BLaER1 treated with 17β-estradiol and CSF1 and Interleukin-3, amounts not matched to agents 10 nM and 100 nM (cell line): Measurements from ENCODE around the gene TEX11.
"Not testable (repeated sequence)": the region's sequence is repeated elsewhere in the genome, so short reads cannot be mapped to it uniquely, and the experiment has no call there.

Source experiments
- H3K27ac ChIP-seq, 11 experiments: shearing (Covaris generic); formaldehyde crosslinking; 2 replicates each; pipeline ENCODE4 v1.8.1; 2022
- H3K27me3 ChIP-seq, 11 experiments: shearing (Covaris generic); formaldehyde crosslinking; 2 replicates each; pipeline ENCODE4 v1.8.1; 2022
- H3K36me3 ChIP-seq, 11 experiments: shearing (Covaris generic); formaldehyde crosslinking; 2 replicates each; pipeline ENCODE4 v1.8.1; 2022
- H3K4me1 ChIP-seq, 10 experiments: shearing (Covaris generic); formaldehyde crosslinking; 2 replicates each; pipeline ENCODE4 v1.8.1; 2022
- H3K4me2 ChIP-seq, 11 experiments: shearing (Covaris generic); formaldehyde crosslinking; 2 replicates each; pipeline ENCODE4 v1.8.1; 2022
- H3K4me3 ChIP-seq, 10 experiments: shearing (Covaris generic); formaldehyde crosslinking; 2 replicates each; pipeline ENCODE4 v1.8.1; 2022
- H3K9ac ChIP-seq, 11 experiments: shearing (Covaris generic); formaldehyde crosslinking; 2 replicates each; pipeline ENCODE4 v1.8.1; 2022
- H3K9me3 ChIP-seq, 11 experiments: shearing (Covaris generic); formaldehyde crosslinking; replicated peaks in 1 of 11; 2 replicates each; pipeline ENCODE4 v1.8.1; 2022
- H4K20me1 ChIP-seq, 11 experiments: shearing (Covaris generic); formaldehyde crosslinking; 2 replicates each; pipeline ENCODE4 v1.8.1; 2022
- Cebpa-rat ChIP-seq, 11 experiments: shearing (Covaris generic); IDR thresholded peaks; 2 replicates each; pipeline ENCODE4 v1.8.1; 2022

The TEX11 gene

DNA sequence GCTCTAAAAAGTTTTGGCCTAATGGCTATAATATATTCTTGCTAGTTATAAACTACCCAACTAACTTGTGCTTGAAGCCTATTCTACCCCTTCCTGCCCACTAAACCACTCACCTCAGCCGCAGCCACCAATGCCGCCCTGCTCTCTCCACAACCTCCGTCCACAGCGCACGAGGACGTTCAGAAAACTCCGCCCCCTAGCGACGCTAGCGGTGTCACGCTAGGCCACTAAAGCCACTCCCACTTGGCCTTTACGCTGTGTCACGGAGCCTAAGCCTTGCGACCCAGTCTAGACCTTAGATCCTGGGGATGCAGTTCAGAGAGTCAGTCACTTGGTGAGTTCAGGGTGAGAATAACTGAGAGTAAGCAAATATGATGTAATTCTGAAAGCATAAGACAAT lies at the start of gene TEX11:
TSS of gene TEX11 (minus strand) at position 171 of the 400 bp plus-strand sequence. CDS start 922 bp downstream, outside the sequence.
- Histone ChIP-seq H3K9me3 (peaks cover 0 to 11% (median 7%) of the 10 kb centered on the region in 11 experiments; a peak in 7 of 22 replicates), H3K4me3 (no peak within 1 kb of the TSS), H3K4me1 (no peaks in the 10 kb centered on the region), H3K27ac (no peak within 1 kb of the TSS), H4K20me1 (no peaks in the 10 kb centered on the region), H3K27me3 (peaks cover 10 to 57% (median 30%) of the 10 kb centered on the region in 11 experiments; a peak in 18 of 22 replicates), H3K4me2 (no peak within 1 kb of the TSS), H3K9ac (no peak within 1 kb of the TSS), H3K36me3 (no peaks in the 10 kb centered on the region)
- TF ChIP-seq Cebpa-rat (IDR thresholded peaks at IDR 0.05): no peak

DNA sequence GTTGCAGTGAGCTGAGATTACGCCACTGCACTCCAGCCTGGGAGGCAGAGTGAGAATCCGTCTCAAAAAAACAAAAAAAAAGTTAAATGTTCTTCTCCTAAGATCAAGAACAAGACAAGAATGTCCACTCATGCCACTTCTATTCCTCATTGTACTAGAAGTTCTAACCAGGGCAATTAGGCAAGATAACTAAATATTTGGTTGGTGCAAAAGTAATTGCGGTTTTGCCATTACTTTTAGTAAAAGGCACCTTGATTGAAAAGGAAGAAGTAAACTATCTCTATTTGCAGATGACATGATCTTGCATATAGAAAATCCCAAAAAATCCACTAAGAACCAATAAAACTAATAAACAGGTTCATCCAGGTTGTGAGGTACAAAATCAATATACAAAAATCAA lies 46.4 kb upstream of the TEX11 start:
- H3K4me3 ChIP-seq: no peak overlapping the region
- no peaks in the 10 kb centered on the region for H4K20me1 ChIP-seq
- H3K27ac ChIP-seq: no peak overlapping the region
- H3K4me2 ChIP-seq: no peak overlapping the region
- no peak for TF ChIP-seq Cebpa-rat (IDR thresholded peaks at IDR 0.05)
- peaks cover 30 to 92% (median 74%) of the 10 kb centered on the region in 11 experiments; a peak in 21 of 22 replicates for H3K27me3 ChIP-seq
- H3K9me3 ChIP-seq: peaks cover 0 to 6% (median 0%) of the 10 kb centered on the region in 11 experiments; a peak in 2 of 22 replicates
- H3K9ac ChIP-seq: no peak overlapping the region
- H3K4me1 ChIP-seq: no peaks in the 10 kb centered on the region
- no peaks in the 10 kb centered on the region for H3K36me3 ChIP-seq

DNA sequence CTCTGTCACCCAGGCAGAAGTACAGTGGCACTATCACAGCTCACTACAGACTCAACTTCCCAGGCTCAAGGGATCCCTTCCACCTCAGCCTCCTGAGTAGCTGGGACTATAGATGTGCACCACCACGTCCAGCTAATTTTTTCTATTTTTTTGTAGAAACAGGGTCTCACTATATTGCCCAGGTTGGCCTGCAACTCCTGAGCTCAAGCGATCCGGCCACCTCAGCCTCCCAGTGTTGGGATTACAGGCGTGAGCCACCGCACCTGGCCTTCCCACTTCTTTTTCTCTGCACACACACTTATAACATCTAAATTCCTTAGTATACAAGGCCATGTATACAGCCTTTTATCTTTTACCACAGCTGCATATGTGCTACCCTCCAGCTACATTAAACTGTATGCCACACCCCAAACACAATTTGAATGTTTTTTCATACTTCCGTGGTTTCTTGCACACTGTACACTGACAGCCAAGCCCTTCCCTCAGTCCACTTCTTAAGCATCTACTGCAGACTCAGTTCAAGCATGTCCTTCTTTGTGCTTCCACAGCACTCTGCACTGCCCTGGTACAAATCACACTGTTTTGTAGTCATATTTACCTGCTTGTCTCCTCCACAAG lies 15.9 kb upstream of the TEX11 start:
- Histone ChIP-seq H3K4me2 (no peak overlapping the region), H3K9ac (no peak overlapping the region), H3K27ac (no peak overlapping the region), H4K20me1 (no peaks in the 10 kb centered on the region), H3K4me3 (no peak overlapping the region), H3K36me3 (peaks cover 0 to 11% (median 0%) of the 10 kb centered on the region in 11 experiments; a peak in 6 of 22 replicates), H3K27me3 (peaks cover 70 to 87% (median 85%) of the 10 kb centered on the region in 11 experiments), H3K4me1 (peaks cover 0 to 3% (median 0%) of the 10 kb centered on the region in 10 experiments; a peak in 2 of 20 replicates), H3K9me3 (no peaks in the 10 kb centered on the region)
- TF ChIP-seq Cebpa-rat (IDR thresholded peaks at IDR 0.05): no peak

DNA sequence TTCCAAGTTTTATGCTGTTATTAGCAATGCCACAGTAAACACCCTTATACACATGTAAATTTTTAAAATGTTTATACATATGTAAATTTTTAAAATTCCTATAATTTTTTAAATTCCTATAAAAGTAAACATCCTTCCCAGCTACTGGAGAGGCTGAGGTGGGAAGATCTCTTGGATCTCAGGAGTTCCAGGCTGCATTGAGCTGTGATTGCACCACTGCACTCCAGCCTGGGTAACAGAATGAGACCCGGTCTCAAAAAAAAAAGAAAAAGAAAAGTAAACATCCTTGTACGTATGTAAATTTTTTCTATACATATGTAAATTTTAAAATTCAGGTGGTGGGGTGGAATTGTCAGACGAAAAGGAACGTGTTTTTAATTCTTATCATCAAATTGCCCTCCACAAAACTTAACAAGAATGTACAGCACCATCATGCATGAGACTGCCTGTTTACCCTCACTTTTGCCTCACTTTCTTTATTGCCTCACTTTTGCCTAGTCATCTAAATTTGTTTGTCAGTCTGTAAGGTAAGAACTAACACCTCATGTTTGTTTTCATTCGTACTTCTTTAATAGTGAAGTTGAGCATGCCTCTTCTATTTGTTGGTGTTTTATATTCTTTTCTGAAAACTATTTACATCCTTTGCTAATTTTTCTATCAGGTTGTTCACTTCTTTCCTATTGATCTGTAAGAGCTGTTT lies 14.4 kb upstream of the TEX11 start:
- TF ChIP-seq Cebpa-rat (IDR thresholded peaks at IDR 0.05): no peak
- peaks cover 0 to 9% (median 0%) of the 10 kb centered on the region in 11 experiments; a peak in 6 of 22 replicates for H3K36me3 ChIP-seq
- H3K4me2 ChIP-seq: no peak overlapping the region
- H3K4me1 ChIP-seq: peaks cover 0 to 3% (median 0%) of the 10 kb centered on the region in 10 experiments; a peak in 1 of 20 replicates
- no peak overlapping the region for H3K27ac ChIP-seq
- H3K27me3 ChIP-seq: peaks cover 58 to 73% (median 70%) of the 10 kb centered on the region in 11 experiments
- H3K9ac ChIP-seq: no peak overlapping the region
- H3K4me3 ChIP-seq: no peak overlapping the region
- H4K20me1 ChIP-seq: no peaks in the 10 kb centered on the region
- H3K9me3 ChIP-seq: no peaks in the 10 kb centered on the region

DNA sequence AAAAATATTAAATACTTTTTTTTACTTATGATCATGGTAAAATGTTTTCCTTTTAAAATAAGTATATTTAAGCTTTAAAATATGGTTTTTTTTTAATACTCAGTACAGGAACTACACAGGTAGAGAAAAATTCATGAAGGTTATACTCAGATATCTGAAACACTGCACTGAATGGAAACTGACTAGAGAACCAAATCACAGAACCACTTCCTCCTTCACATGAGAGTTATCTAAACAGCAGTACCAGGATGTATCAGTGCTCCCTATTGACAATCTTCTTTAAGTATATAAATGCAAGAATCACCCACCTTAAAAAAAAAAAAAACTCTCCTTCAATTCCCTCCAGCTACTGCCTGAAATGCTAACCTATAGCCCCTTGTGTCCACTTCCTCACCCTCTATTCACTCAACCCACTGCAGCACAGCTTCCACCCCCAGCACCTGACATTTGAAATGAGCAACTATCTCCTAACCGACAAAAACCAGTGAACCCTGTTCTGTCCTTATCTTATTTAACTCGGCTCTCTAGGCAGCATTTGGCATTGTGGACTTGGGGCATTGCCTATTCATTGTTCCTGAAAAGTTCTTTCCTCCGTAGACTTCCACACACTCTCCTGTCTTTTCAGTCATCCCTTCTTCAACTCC lies 13.3 kb upstream of the TEX11 start:
- Histone ChIP-seq H4K20me1 (no peaks in the 10 kb centered on the region), H3K4me1 (peaks cover 0 to 3% (median 0%) of the 10 kb centered on the region in 10 experiments; a peak in 1 of 20 replicates), H3K36me3 (peaks cover 0 to 8% (median 0%) of the 10 kb centered on the region in 11 experiments; a peak in 4 of 22 replicates), H3K9ac (no peak overlapping the region), H3K27ac (no peak overlapping the region), H3K4me3 (no peak overlapping the region), H3K4me2 (no peak overlapping the region), H3K27me3 (peaks cover 48 to 62% (median 59%) of the 10 kb centered on the region in 11 experiments), H3K9me3 (no peaks in the 10 kb centered on the region)
- no peak for TF ChIP-seq Cebpa-rat (IDR thresholded peaks at IDR 0.05)

DNA sequence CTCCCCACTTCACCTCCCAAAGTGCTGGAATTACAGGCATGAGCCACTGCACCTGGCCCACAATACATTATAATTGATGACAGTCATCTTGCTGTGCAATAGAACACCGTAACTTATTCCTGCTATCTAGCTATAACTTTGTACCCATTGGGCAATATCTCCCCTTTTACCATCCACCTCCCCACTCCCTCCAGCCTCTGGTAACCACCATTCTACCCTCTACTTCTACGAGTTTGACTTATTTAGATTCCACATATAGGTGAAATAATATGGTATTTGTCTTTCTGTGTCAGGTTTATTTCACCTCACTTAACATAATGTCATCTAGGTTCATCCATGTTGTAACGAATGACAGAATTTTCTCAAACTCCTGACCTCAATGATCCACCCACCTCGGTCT lies 8.2 kb upstream of the TEX11 start:
- no peaks in the 10 kb centered on the region for H4K20me1 ChIP-seq
- no peaks in the 10 kb centered on the region for H3K36me3 ChIP-seq
- H3K9ac ChIP-seq: no peak overlapping the region
- H3K4me1 ChIP-seq: no peaks in the 10 kb centered on the region; a peak in 1 of 20 replicates
- no peak overlapping the region for H3K4me3 ChIP-seq
- no peak for TF ChIP-seq Cebpa-rat (IDR thresholded peaks at IDR 0.05)
- no peak overlapping the region for H3K27ac ChIP-seq
- peaks cover 11 to 48% (median 32%) of the 10 kb centered on the region in 11 experiments; a peak in 21 of 22 replicates for H3K27me3 ChIP-seq
- H3K9me3 ChIP-seq: no peaks in the 10 kb centered on the region
- no peak overlapping the region for H3K4me2 ChIP-seq

DNA sequence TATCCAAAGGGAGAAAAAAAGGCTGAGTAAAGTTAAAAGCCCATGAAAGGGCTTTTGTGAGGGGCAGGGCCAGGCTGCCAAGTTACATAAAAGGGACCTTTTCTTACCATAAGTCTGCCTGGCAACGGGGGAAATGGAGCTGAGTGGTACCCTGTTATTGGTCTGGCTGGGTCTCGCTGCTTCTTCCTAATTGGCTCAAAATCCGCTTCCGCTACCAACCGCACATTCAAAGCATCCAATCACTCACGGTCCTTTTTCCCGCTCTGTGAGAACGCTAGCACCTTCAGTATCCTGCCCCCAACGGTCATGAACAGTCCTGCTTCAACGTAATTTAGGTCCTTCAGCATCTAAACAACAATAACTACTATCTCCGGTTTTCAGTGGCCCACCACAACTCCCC lies 611 bp downstream of the TEX11 start:
- TF ChIP-seq Cebpa-rat (IDR thresholded peaks at IDR 0.05): no peak
- no peaks in the 10 kb centered on the region for H3K4me1 ChIP-seq
- H3K4me2 ChIP-seq: no peak overlapping the region
- H4K20me1 ChIP-seq: no peaks in the 10 kb centered on the region
- H3K36me3 ChIP-seq: no peaks in the 10 kb centered on the region
- no peak overlapping the region for H3K27ac ChIP-seq
- H3K27me3 ChIP-seq: peaks cover 9 to 54% (median 24%) of the 10 kb centered on the region in 11 experiments; a peak in 18 of 22 replicates
- peaks cover 0 to 11% (median 7%) of the 10 kb centered on the region in 11 experiments; a peak in 7 of 22 replicates for H3K9me3 ChIP-seq
- H3K9ac ChIP-seq: no peak overlapping the region
- no peak overlapping the region for H3K4me3 ChIP-seq

DNA sequence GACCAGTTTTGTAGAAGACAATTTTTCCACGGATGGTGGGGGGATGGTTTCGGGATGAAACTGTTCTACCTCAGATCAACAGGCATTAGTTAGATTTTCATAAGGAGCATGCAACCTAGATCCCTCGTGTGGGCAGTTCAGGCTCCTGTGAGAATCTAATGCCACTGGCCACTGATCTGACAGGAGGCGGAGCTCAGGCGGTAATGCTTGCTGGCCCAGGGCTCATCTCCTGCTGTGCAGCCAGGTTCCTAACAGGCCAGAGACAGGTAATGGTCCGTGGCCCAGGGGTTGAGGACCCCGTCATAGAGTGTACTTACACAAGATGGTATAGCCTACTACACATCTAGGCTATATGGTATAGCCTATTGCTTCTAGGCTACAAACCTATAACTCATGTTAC lies 7.0 kb downstream of the TEX11 start:
- Histone ChIP-seq H3K9ac (no peak overlapping the region), H3K27me3 (peaks cover 0 to 33% (median 7%) of the 10 kb centered on the region in 11 experiments; a peak in 10 of 22 replicates), H3K9me3 (no peaks in the 10 kb centered on the region), H4K20me1 (no peaks in the 10 kb centered on the region), H3K36me3 (no peaks in the 10 kb centered on the region), H3K4me3 (no peak overlapping the region), H3K4me2 (no peak overlapping the region), H3K4me1 (no peaks in the 10 kb centered on the region), H3K27ac (no peak overlapping the region)
- no peak for TF ChIP-seq Cebpa-rat (IDR thresholded peaks at IDR 0.05)

DNA sequence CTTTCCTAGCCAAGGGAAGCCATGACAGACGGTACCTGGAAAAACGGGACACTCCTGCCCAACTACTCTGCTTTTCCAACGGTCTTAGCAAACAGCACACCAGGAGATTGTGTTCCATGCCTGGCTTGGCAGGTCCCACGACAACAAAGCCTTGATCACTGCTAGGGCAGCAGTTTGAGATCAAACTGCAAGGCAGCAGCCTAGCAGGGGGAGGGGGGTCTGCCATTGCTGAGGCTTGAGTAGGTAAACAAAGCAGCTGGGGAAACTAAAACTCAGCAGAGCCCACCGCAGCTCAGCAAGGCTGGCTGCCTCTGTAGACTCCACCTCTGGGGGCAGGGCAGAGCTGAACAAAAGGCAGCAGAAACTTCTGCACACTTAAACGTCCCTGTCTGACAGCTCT lies 18.1 kb downstream of the TEX11 start:
- not testable (repeated sequence) for H3K9ac ChIP-seq, H3K36me3 ChIP-seq, H3K27ac ChIP-seq, H3K4me3 ChIP-seq, H3K4me2 ChIP-seq, H4K20me1 ChIP-seq, H3K4me1 ChIP-seq
- Histone ChIP-seq H3K27me3 (peaks cover 56 to 96% (median 90%) of the 10 kb centered on the region in 11 experiments), H3K9me3 (peaks cover 0 to 16% (median 2%) of the 10 kb centered on the region in 11 experiments; a peak in 5 of 22 replicates)
